Activated CD8-positive, alpha-beta memory T cell treated with anti-CD3 and anti-CD28 coated beads for 1 hour (primary cell): ENCODE data around the gene CHID1.
A peak's percentile ranks its signal among the peaks of the same experiment; 100 is the strongest.

Experiments
- DNase-seq, 2 donors: peaks; one replicate each; pipeline ENCODE4 v3.0.0-alpha.2; 2020; ENCODE audit warnings: low read depth in 1 of 2; ENCODE audit errors: extremely low read depth in 1 of 2

Gene CHID1

GRCh38 chr11:850775-851763 is 59.5 kb downstream of the CHID1 start:
- DNase-seq: no peak

- DNase-seq: no peak
Observed at GRCh38 chr11:849951-850774, 60.4 kb downstream of the CHID1 start.

GRCh38 chr11:849104-849824 is 61.3 kb downstream of the CHID1 start:
- no peak for DNase-seq

- DNase-seq: peak in 1 of 2 donors; percentile 53
Observed at GRCh38 chr11:848380-848931, 62.2 kb downstream of the CHID1 start.

- DNase-seq: no peak
Observed at GRCh38 chr11:847876-848275, 62.7 kb downstream of the CHID1 start.

GRCh38 chr11:846496-847098 is 64.0 kb downstream of the CHID1 start:
- no peak for DNase-seq

GRCh38 chr11:845872-846495 is 64.6 kb downstream of the CHID1 start:
- no peak for DNase-seq

GRCh38 chr11:844693-845644 is 65.6 kb downstream of the CHID1 start:
- no peak for DNase-seq

- no peak for DNase-seq
Observed at GRCh38 chr11:843818-844692, 66.6 kb downstream of the CHID1 start.

GRCh38 chr11:843086-843734 is 67.4 kb downstream of the CHID1 start:
- DNase-seq: no peak

GRCh38 chr11:842370-843002 is 68.1 kb downstream of the CHID1 start, which contains the start of the genes POLR2L and TSPAN4:
POLR2L (minus strand) TSS chr11:842529; CDS start chr11:842508, 21 bp downstream.
TSPAN4 (plus strand) TSS chr11:842852; CDS start chr11:850305, 7,453 bp downstream.
- DNase-seq: peak; percentile 61 to 84

GRCh38 chr11:841981-842369 is 68.6 kb downstream of the CHID1 start:
- DNase-seq: no peak

GRCh38 chr11:839875-840617 is 70.6 kb downstream of the CHID1 start:
- no peak for DNase-seq

- no peak for DNase-seq
Observed at GRCh38 chr11:839280-839623, 71.4 kb downstream of the CHID1 start.

- DNase-seq: no peak
Observed at GRCh38 chr11:838441-839279, 72.0 kb downstream of the CHID1 start.
